PFSK-1 (cell line): Measurements from ENCODE around the gene C1QTNF3.

ENCODE experiments used
- POLR2AphosphoS5 ChIP-seq: IDR thresholded peaks from 2 replicates; pipeline ENCODE4 v1.6.1; 2012; ENCODE audit warnings: low read depth, mild to moderate bottlenecking, control low read depth, low read length, moderate library complexity
- REST ChIP-seq, 2 experiments: IDR thresholded peaks; 2 replicates each; pipeline versions ENCODE4 v1.6.1 to v1.8.0; 2011 to 2012; ENCODE audit warnings: low read depth in 2 of 2, low read length in 2 of 2, control low read depth in 1 of 2, inconsistent platforms in 1 of 2, mild to moderate bottlenecking in 1 of 2, moderate library complexity in 1 of 2; ENCODE audit not compliant: insufficient read depth in 1 of 2
- SIN3A ChIP-seq: IDR thresholded peaks from 2 replicates; pipeline ENCODE4 v1.6.1; 2012; ENCODE audit warnings: mild to moderate bottlenecking, low read length, moderate library complexity, borderline replicate concordance; ENCODE audit not compliant: insufficient read depth

GRCh38 chr5:33984178-33984577 is 58.8 kb downstream of the C1QTNF3 start:
- TF ChIP-seq REST (IDR thresholded peaks at IDR 0.05; ENCODE audit: insufficient read depth in 1 of 2, low read depth in 2 of 2, low read length in 2 of 2) (no peak), SIN3A (no peak), POLR2AphosphoS5 (no peak)
